Stimulated activated memory B cell treated with anti-CD40 and anti-IgM and Interleukin-4, amounts not matched to agents 10 μg/mL and 1 μg/mL and 100 μg/mL, for 72 hours (primary cell): Measurements from ENCODE around the gene CACNA1D.

Source experiments
- ATAC-seq: fragments of 150-1000 bp; cut with Tn5 transposase; 2 replicates; pipeline ENCODE4 v1.10.0; 2021
- H3K27ac Mint-ChIP-seq: one replicate; pipeline ENCODE4 v1.8.0; 2022; ENCODE audit warnings: mild to moderate bottlenecking, mixed read lengths
- H3K27me3 Mint-ChIP-seq: one replicate; pipeline ENCODE4 v1.8.0; 2022; ENCODE audit warnings: mixed read lengths
- H3K36me3 Mint-ChIP-seq: one replicate; pipeline ENCODE4 v1.8.0; 2022; ENCODE audit warnings: mixed read lengths
- H3K4me1 Mint-ChIP-seq: one replicate; pipeline ENCODE4 v1.8.0; 2022; ENCODE audit warnings: mixed read lengths
- H3K4me3 Mint-ChIP-seq: one replicate; pipeline ENCODE4 v1.8.0; 2022; ENCODE audit warnings: mild to moderate bottlenecking, moderate library complexity, mixed read lengths
- H3K9me3 Mint-ChIP-seq: one replicate; pipeline ENCODE4 v1.8.0; 2022; ENCODE audit warnings: mixed read lengths

Gene CACNA1D

GRCh38 chr3:53817211-53817610 is 322.8 kb downstream of the CACNA1D start:
- Mint-ChIP-seq H3K27ac (no peak overlapping the region), H3K4me1 (peaks cover 6% of the 10 kb centered on the region), H3K27me3 (no peaks in the 10 kb centered on the region), H3K9me3 (no peaks in the 10 kb centered on the region), H3K36me3 (peaks cover 71% of the 10 kb centered on the region), H3K4me3 (no peak overlapping the region)
- no peak for ATAC-seq

GRCh38 chr3:53817809-53818208 is 323.4 kb downstream of the CACNA1D start:
- Mint-ChIP-seq H3K4me3 (no peak overlapping the region), H3K27ac (no peak overlapping the region), H3K36me3 (peaks cover 72% of the 10 kb centered on the region), H3K4me1 (no peaks in the 10 kb centered on the region), H3K9me3 (no peaks in the 10 kb centered on the region), H3K27me3 (no peaks in the 10 kb centered on the region)
- no peak for ATAC-seq

GRCh38 chr3:53818221-53819162 is 324.1 kb downstream of the CACNA1D start:
- Mint-ChIP-seq H3K27me3 (no peaks in the 10 kb centered on the region), H3K36me3 (peaks cover 72% of the 10 kb centered on the region), H3K27ac (no peak overlapping the region), H3K4me1 (no peaks in the 10 kb centered on the region), H3K9me3 (no peaks in the 10 kb centered on the region), H3K4me3 (no peak overlapping the region)
- no peak for ATAC-seq

- Mint-ChIP-seq H3K36me3 (peaks cover 79% of the 10 kb centered on the region), H3K27ac (no peak overlapping the region), H3K4me3 (no peak overlapping the region), H3K27me3 (no peaks in the 10 kb centered on the region), H3K4me1 (no peaks in the 10 kb centered on the region), H3K9me3 (no peaks in the 10 kb centered on the region)
- ATAC-seq, result no peak
Observed at GRCh38 chr3:53819163-53819868, 324.9 kb downstream of the CACNA1D start.

GRCh38 chr3:53820084-53820483 is 325.7 kb downstream of the CACNA1D start:
- H3K9me3 Mint-ChIP-seq, result no peaks in the 10 kb centered on the region
- no peak overlapping the region for H3K27ac Mint-ChIP-seq
- no peak for ATAC-seq
- H3K4me1 Mint-ChIP-seq, result no peaks in the 10 kb centered on the region
- H3K4me3 Mint-ChIP-seq, result no peak overlapping the region
- H3K36me3 Mint-ChIP-seq, result peaks cover 82% of the 10 kb centered on the region
- no peaks in the 10 kb centered on the region for H3K27me3 Mint-ChIP-seq

GRCh38 chr3:53820756-53821580 is 326.6 kb downstream of the CACNA1D start:
- Mint-ChIP-seq H3K9me3 (no peaks in the 10 kb centered on the region), H3K4me3 (no peak overlapping the region)

GRCh38 chr3:53821631-53822121 is 327.3 kb downstream of the CACNA1D start:
- Mint-ChIP-seq H3K27ac (no peak overlapping the region), H3K4me3 (no peak overlapping the region), H3K36me3 (peaks cover 86% of the 10 kb centered on the region), H3K27me3 (no peaks in the 10 kb centered on the region), H3K9me3 (no peaks in the 10 kb centered on the region), H3K4me1 (peaks cover 7% of the 10 kb centered on the region)
- ATAC-seq, result no peak

More at GRCh38 chr3:53820756-53821580, 326.6 kb downstream of the CACNA1D start:
- no peaks in the 10 kb centered on the region for H3K27me3 Mint-ChIP-seq
- ATAC-seq, result no peak
- H3K36me3 Mint-ChIP-seq, result peaks cover 82% of the 10 kb centered on the region
- peaks cover 1% of the 10 kb centered on the region for H3K4me1 Mint-ChIP-seq
- H3K27ac Mint-ChIP-seq, result peak overlapping the region; percentile 37

- Mint-ChIP-seq H3K36me3 (peaks cover 86% of the 10 kb centered on the region), H3K27ac (no peak overlapping the region), H3K9me3 (no peaks in the 10 kb centered on the region), H3K4me3 (no peak overlapping the region), H3K27me3 (no peaks in the 10 kb centered on the region), H3K4me1 (peaks cover 7% of the 10 kb centered on the region)
- ATAC-seq, result no peak
Observed at GRCh38 chr3:53822331-53822741, 327.9 kb downstream of the CACNA1D start.

GRCh38 chr3:53823026-53823955 is 328.9 kb downstream of the CACNA1D start:
- Mint-ChIP-seq H3K9me3 (no peaks in the 10 kb centered on the region), H3K4me1 (peaks cover 7% of the 10 kb centered on the region), H3K4me3 (no peak overlapping the region), H3K27ac (no peak overlapping the region), H3K36me3 (peaks cover 85% of the 10 kb centered on the region), H3K27me3 (no peaks in the 10 kb centered on the region)
- peak; percentile 5 for ATAC-seq

- Mint-ChIP-seq H3K4me3 (no peak overlapping the region), H3K27me3 (no peaks in the 10 kb centered on the region), H3K9me3 (no peaks in the 10 kb centered on the region), H3K27ac (no peak overlapping the region), H3K36me3 (peaks cover 85% of the 10 kb centered on the region), H3K4me1 (peaks cover 7% of the 10 kb centered on the region)
- ATAC-seq, result no peak
Observed at GRCh38 chr3:53823956-53824657, 329.7 kb downstream of the CACNA1D start.

GRCh38 chr3:53824795-53825194 is 330.4 kb downstream of the CACNA1D start:
- H3K4me1 Mint-ChIP-seq, result peaks cover 7% of the 10 kb centered on the region
- no peaks in the 10 kb centered on the region for H3K9me3 Mint-ChIP-seq
- H3K27me3 Mint-ChIP-seq, result no peaks in the 10 kb centered on the region
- no peak overlapping the region for H3K27ac Mint-ChIP-seq
- peaks cover 83% of the 10 kb centered on the region for H3K36me3 Mint-ChIP-seq
- H3K4me3 Mint-ChIP-seq, result no peak overlapping the region
- no peak for ATAC-seq

- Mint-ChIP-seq H3K27ac (no peak overlapping the region), H3K4me3 (no peak overlapping the region), H3K9me3 (no peaks in the 10 kb centered on the region), H3K27me3 (no peaks in the 10 kb centered on the region), H3K36me3 (peaks cover 79% of the 10 kb centered on the region), H3K4me1 (peaks cover 7% of the 10 kb centered on the region)
- ATAC-seq, result no peak
Observed at GRCh38 chr3:53826048-53826447, 331.6 kb downstream of the CACNA1D start.

GRCh38 chr3:53828581-53828980 is 334.2 kb downstream of the CACNA1D start:
- Mint-ChIP-seq H3K9me3 (no peaks in the 10 kb centered on the region), H3K36me3 (peaks cover 82% of the 10 kb centered on the region), H3K27me3 (no peaks in the 10 kb centered on the region), H3K27ac (no peak overlapping the region), H3K4me1 (peaks cover 7% of the 10 kb centered on the region), H3K4me3 (no peak overlapping the region)
- ATAC-seq, result no peak
